Endodermal cell (in vitro differentiated cells): ENCODE data around the gene MARCHF10. TPM values are rescaled to one million over a fixed set of nuclear protein-coding genes. Genes with fewer than 3 reads are reported as not detected.

Experiments
- DNase-seq: peaks from one replicate; pipeline ENCODE4 v3.0.0-alpha.2; 2017
- H3K27ac ChIP-seq: 2 replicates; pipeline ENCODE4 v1.5.1; 2013; ENCODE audit warnings: mild to moderate bottlenecking, low read depth, low read length, moderate library complexity
- H3K27me3 ChIP-seq: 2 replicates; pipeline ENCODE4 v1.6.1; 2013; ENCODE audit warnings: mild to moderate bottlenecking, low read length, moderate library complexity; ENCODE audit not compliant: insufficient read depth, control insufficient read depth, poor library complexity, severe bottlenecking
- H3K36me3 ChIP-seq: 2 replicates; pipeline ENCODE4 v1.7.0; 2013; ENCODE audit warnings: mild to moderate bottlenecking, low read length, moderate library complexity; ENCODE audit not compliant: control insufficient read depth, insufficient read depth
- H3K4me1 ChIP-seq: one replicate; pipeline ENCODE4 v1.7.0; 2013; ENCODE audit warnings: low read length; ENCODE audit not compliant: control insufficient read depth, insufficient read depth
- H3K4me3 ChIP-seq: 2 replicates; pipeline ENCODE4 v1.5.1; 2013; ENCODE audit warnings: mild to moderate bottlenecking, low read length, moderate library complexity
- H3K9ac ChIP-seq: 2 replicates; pipeline ENCODE4 v1.6.1; 2013; ENCODE audit warnings: mild to moderate bottlenecking, low read length, moderate library complexity; ENCODE audit not compliant: poor library complexity, severe bottlenecking; ENCODE audit errors: extremely low read depth
- H3K9me3 ChIP-seq: 2 replicates; pipeline ENCODE4 v1.6.1; 2013; ENCODE audit warnings: mild to moderate bottlenecking, low read length, moderate library complexity; ENCODE audit not compliant: control insufficient read depth
- H3K27ac Mint-ChIP-seq: 2 replicates; pipeline ENCODE4 v1.8.0; 2020; ENCODE audit warnings: mixed read lengths
- H3K27me3 Mint-ChIP-seq: 2 replicates; pipeline ENCODE4 v1.8.0; 2021; ENCODE audit warnings: mild to moderate bottlenecking, mixed read lengths; ENCODE audit not compliant: insufficient read depth
- H3K36me3 Mint-ChIP-seq: 2 replicates; pipeline ENCODE4 v1.8.0; 2020; ENCODE audit warnings: low read depth, mixed read lengths
- H3K4me1 Mint-ChIP-seq: 2 replicates; pipeline ENCODE4 v1.8.0; 2020; ENCODE audit warnings: mixed read lengths
- H3K4me3 Mint-ChIP-seq: 2 replicates; pipeline ENCODE4 v1.8.0; 2020; ENCODE audit warnings: mild to moderate bottlenecking, moderate library complexity, mixed read lengths
- H3K9me3 Mint-ChIP-seq: 2 replicates; pipeline ENCODE4 v1.8.0; 2020; ENCODE audit warnings: mild to moderate bottlenecking, mixed read lengths
- CTCF ChIP-seq: fragments of 200-600 bp; sonication (generic); conservative IDR thresholded peaks from 2 replicates; pipeline ENCODE4 v1.5.0; 2021; ENCODE audit warnings: antibody characterized with exemption, mild to moderate bottlenecking
- WGBS, 2 experiments: methylation state at CpG; one replicate each; pipeline versions ENCODE4 v1.1.5 to v1.1.7; 2013; ENCODE audit warnings: missing lambda C conversion rate in 2 of 2, mixed read lengths in 1 of 2; ENCODE audit not compliant: insufficient coverage in 1 of 2, insufficient read length in 1 of 2; 5-methylcytosine and 5-hydroxymethylcytosine counted together
- total RNA-seq, 2 donors: library from RNA; stranded (reverse); fragmentation: NEBNext Ultra II Directional in 1 of 2; extraction: Animal tissue kit (Norgen Biotek cat#: 25700) in 1 of 2; gene quantifications; 2 replicates in 1 of 2; 3 replicates in 1 of 2; pipeline ENCODE4 v1.2.1, GENCODE V29; 2021

The MARCHF10 gene
- total RNA-seq, 2 donors from 2014 or later: 0.57 to 1.7 TPM

- H3K9me3 Mint-ChIP-seq: peaks cover 9% of the 10 kb centered on the region
- H3K4me3 ChIP-seq: no peak overlapping the region
- H3K27ac ChIP-seq: no peak overlapping the region
- H3K9ac ChIP-seq: no peak overlapping the region
- no peaks in the 10 kb centered on the region for H3K27me3 Mint-ChIP-seq
- peaks cover 9% of the 10 kb centered on the region for H3K9me3 ChIP-seq
- peaks cover 45% of the 10 kb centered on the region for H3K36me3 Mint-ChIP-seq
- H3K27me3 ChIP-seq: no peaks in the 10 kb centered on the region
- DNase-seq: peak; percentile 37
- no peak for TF ChIP-seq CTCF
- WGBS, 2 experiments: 83 to 98% methylated on average over 3 of the region's 3 CpGs
- H3K4me3 Mint-ChIP-seq: no peak overlapping the region
- no peaks in the 10 kb centered on the region for H3K4me1 Mint-ChIP-seq
- H3K36me3 ChIP-seq: peaks cover 27% of the 10 kb centered on the region
- no peak overlapping the region for H3K27ac Mint-ChIP-seq
- H3K4me1 ChIP-seq: no peaks in the 10 kb centered on the region
Observed at GRCh38 chr17:62665599-62665998, 142.5 kb downstream of the MARCHF10 start.

GRCh38 chr17:62664336-62665120 is 143.6 kb downstream of the MARCHF10 start:
- 94 to 96% methylated on average over 17 to 25 of the region's 25 CpGs for WGBS, 2 experiments
- Histone ChIP-seq H3K36me3 (peaks cover 26% of the 10 kb centered on the region), H3K4me1 (no peaks in the 10 kb centered on the region), H3K9me3 (peaks cover 19% of the 10 kb centered on the region), H3K4me3 (no peak overlapping the region), H3K27me3 (no peaks in the 10 kb centered on the region), H3K27ac (no peak overlapping the region), H3K9ac (no peak overlapping the region)
- Mint-ChIP-seq H3K27ac (no peak overlapping the region), H3K27me3 (no peaks in the 10 kb centered on the region), H3K9me3 (peaks cover 13% of the 10 kb centered on the region), H3K4me1 (no peaks in the 10 kb centered on the region), H3K36me3 (peaks cover 46% of the 10 kb centered on the region), H3K4me3 (no peak overlapping the region)
- no peak for TF ChIP-seq CTCF
- peak; percentile 39 for DNase-seq

- no peak overlapping the region for H3K4me3 ChIP-seq
- Mint-ChIP-seq H3K27ac (no peak overlapping the region), H3K27me3 (no peaks in the 10 kb centered on the region), H3K9me3 (peaks cover 13% of the 10 kb centered on the region), H3K4me3 (no peak overlapping the region), H3K36me3 (peaks cover 49% of the 10 kb centered on the region), H3K4me1 (no peaks in the 10 kb centered on the region)
- no peak for TF ChIP-seq CTCF
- H3K9ac ChIP-seq: no peak overlapping the region
- no peak overlapping the region for H3K27ac ChIP-seq
- peaks cover 30% of the 10 kb centered on the region for H3K36me3 ChIP-seq
- WGBS, 2 experiments: 94% methylated on average over 3 to 6 of the region's 6 CpGs
- peak; percentile 28 for DNase-seq
- H3K27me3 ChIP-seq: no peaks in the 10 kb centered on the region
- H3K4me1 ChIP-seq: no peaks in the 10 kb centered on the region
- H3K9me3 ChIP-seq: peaks cover 20% of the 10 kb centered on the region
Observed at GRCh38 chr17:62663304-62663703, 144.8 kb downstream of the MARCHF10 start.
